ENCODE results near the gene MECP2. TPM values are rescaled to one million over a fixed set of nuclear protein-coding genes. Genes with fewer than 3 reads are reported as not detected.

Gene MECP2
- total and polyA plus RNA-seq, 8 donors: 25.5 to 47.1 (median 31.9) TPM

- no peak for ATAC-seq
- Histone ChIP-seq H3K27ac (no peak overlapping the region), H3K4me3 (no peak overlapping the region), H3K36me3 (no peaks in the 10 kb centered on the region), H3K27me3 (no peaks in the 10 kb centered on the region), H3K4me1 (no peaks in the 10 kb centered on the region), H3K9me3 (no peaks in the 10 kb centered on the region)
- no peak for DNase-seq
- intact Hi-C loops (cut with DNase I): no loop called here
- TF ChIP-seq, protein P1, sequence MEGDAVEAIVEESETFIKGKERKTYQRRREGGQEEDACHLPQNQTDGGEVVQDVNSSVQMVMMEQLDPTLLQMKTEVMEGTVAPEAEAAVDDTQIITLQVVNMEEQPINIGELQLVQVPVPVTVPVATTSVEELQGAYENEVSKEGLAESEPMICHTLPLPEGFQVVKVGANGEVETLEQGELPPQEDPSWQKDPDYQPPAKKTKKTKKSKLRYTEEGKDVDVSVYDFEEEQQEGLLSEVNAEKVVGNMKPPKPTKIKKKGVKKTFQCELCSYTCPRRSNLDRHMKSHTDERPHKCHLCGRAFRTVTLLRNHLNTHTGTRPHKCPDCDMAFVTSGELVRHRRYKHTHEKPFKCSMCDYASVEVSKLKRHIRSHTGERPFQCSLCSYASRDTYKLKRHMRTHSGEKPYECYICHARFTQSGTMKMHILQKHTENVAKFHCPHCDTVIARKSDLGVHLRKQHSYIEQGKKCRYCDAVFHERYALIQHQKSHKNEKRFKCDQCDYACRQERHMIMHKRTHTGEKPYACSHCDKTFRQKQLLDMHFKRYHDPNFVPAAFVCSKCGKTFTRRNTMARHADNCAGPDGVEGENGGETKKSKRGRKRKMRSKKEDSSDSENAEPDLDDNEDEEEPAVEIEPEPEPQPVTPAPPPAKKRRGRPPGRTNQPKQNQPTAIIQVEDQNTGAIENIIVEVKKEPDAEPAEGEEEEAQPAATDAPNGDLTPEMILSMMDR (IDR thresholded peaks at IDR 0.05): no peak
These were observed 18.2 kb upstream of the MECP2 start for GRCh38 chrX:154115750-154116149.

- H3K36me3 ChIP-seq: no peaks in the 10 kb centered on the region
- H3K4me3 ChIP-seq: no peak overlapping the region
- intact Hi-C loops (cut with DNase I): no loop called here
- H3K27me3 ChIP-seq: no peaks in the 10 kb centered on the region
- H3K4me1 ChIP-seq: no peaks in the 10 kb centered on the region
- no peak overlapping the region for H3K27ac ChIP-seq
- DNase-seq (no peak), ATAC-seq (no peak)
- TF ChIP-seq, protein P1 (IDR thresholded peaks at IDR 0.05): no peak
- H3K9me3 ChIP-seq: no peaks in the 10 kb centered on the region
These were observed 17.6 kb upstream of the MECP2 start for GRCh38 chrX:154115071-154115470.

- TF ChIP-seq, protein P1 (IDR thresholded peaks at IDR 0.05): no peak
- Histone ChIP-seq H3K9me3 (no peaks in the 10 kb centered on the region), H3K27ac (no peak overlapping the region), H3K4me1 (no peaks in the 10 kb centered on the region), H3K27me3 (no peaks in the 10 kb centered on the region), H3K4me3 (no peak overlapping the region), H3K36me3 (no peaks in the 10 kb centered on the region)
- intact Hi-C loops (cut with DNase I): no loop called here
- ATAC-seq (no peak), DNase-seq (no peak)
These were observed 17.1 kb upstream of the MECP2 start for GRCh38 chrX:154114652-154115051.

GRCh38 chrX:154113729-154114128 is 16.2 kb upstream of the MECP2 start:
- ATAC-seq: no peak

DNA sequence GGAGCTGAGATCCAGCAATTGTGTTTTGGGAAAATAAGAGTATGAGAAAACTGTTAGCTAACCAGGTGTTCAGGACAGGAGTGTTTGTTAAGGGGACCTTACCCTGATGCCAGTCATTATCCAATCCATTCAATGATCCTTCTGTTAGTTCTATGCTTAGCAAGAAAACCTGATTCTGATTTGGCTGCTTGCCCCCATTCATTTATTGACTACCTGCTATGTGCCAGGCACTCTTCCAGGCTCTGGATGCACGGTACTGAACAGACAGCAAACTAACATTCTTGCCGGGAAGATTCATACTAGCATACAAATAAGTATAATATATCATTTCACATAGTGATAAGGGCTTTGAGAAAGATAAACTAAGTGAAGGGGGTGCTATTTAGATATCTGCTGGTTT is 1.0 kb upstream of the MECP2 start:
- ATAC-seq (no peak), DNase-seq (no peak)
- Histone ChIP-seq H3K36me3 (no peaks in the 10 kb centered on the region), H3K27ac (no peak overlapping the region), H3K4me1 (peaks cover 4 to 28% of the 10 kb centered on the region in 2 donors), H3K27me3 (no peaks in the 10 kb centered on the region), H3K4me3 (no peak overlapping the region), H3K9me3 (no peaks in the 10 kb centered on the region)
- intact Hi-C loops (cut with DNase I): no loop called here
- TF ChIP-seq, protein P1 (IDR thresholded peaks at IDR 0.05): no peak

More at GRCh38 chrX:154113729-154114128, 16.2 kb upstream of the MECP2 start:
- Histone ChIP-seq H3K9me3 (no peaks in the 10 kb centered on the region), H3K4me1 (no peaks in the 10 kb centered on the region), H3K36me3 (no peaks in the 10 kb centered on the region), H3K4me3 (no peak overlapping the region), H3K27me3 (no peaks in the 10 kb centered on the region), H3K27ac (no peak overlapping the region)
- TF ChIP-seq, protein P1 (IDR thresholded peaks at IDR 0.05): no peak
- intact Hi-C loops (cut with DNase I): no loop called here
- DNase-seq: no peak

Data from left lung (tissue), 10 donors.